NB4 (cell line): ENCODE measurements around the gene TMTC3.
"Not testable (repeated sequence)": the region's sequence is repeated elsewhere in the genome, so short reads cannot be mapped to it uniquely, and the experiment has no call there.

ENCODE experiments used
- CTCF ChIP-seq: IDR thresholded peaks from one replicate; pipeline ENCODE4 v1.5.1; 2012; ENCODE audit warnings: low read depth, low read length
- POLR2A ChIP-seq: IDR thresholded peaks from 2 replicates; pipeline ENCODE4 v1.6.1; 2011; ENCODE audit warnings: mild to moderate bottlenecking; ENCODE audit not compliant: insufficient read length; ENCODE audit errors: extremely low read depth

- TF ChIP-seq POLR2A, CTCF: not testable (repeated sequence)
Measured at GRCh38 chr12:88139711-88140110, 2.4 kb upstream of the TMTC3 start.
